Islet of Langerhans (tissue), 1 donor: ENCODE results near the gene CSTPP1.
"Not testable (repeated sequence)": the region's sequence is repeated elsewhere in the genome, so short reads cannot be mapped to it uniquely, and the experiment has no call there.

Experiments used
- FAIRE-seq: peaks from one replicate; lab custom pipeline; 2011; peaks lifted over from hg19 to GRCh38; lab: Jason Lieb, UNC

The CSTPP1 gene

GRCh38 chr11:47101406-47101805, 164.8 kb downstream of the CSTPP1 start:
- no peak for FAIRE-seq

- no peak for FAIRE-seq
Observed at GRCh38 chr11:47104261-47104950, 167.8 kb downstream of the CSTPP1 start.

GRCh38 chr11:47105541-47105940, 169.0 kb downstream of the CSTPP1 start:
- no peak for FAIRE-seq

- FAIRE-seq, result no peak
Observed at GRCh38 chr11:47105974-47106373, 169.4 kb downstream of the CSTPP1 start.

GRCh38 chr11:47106798-47107411, 170.3 kb downstream of the CSTPP1 start:
- no peak for FAIRE-seq

- FAIRE-seq, result no peak
Observed at GRCh38 chr11:47107744-47108143, 171.2 kb downstream of the CSTPP1 start.

- no peak for FAIRE-seq
Observed at GRCh38 chr11:47108214-47108613, 171.7 kb downstream of the CSTPP1 start.

- no peak for FAIRE-seq
Observed at GRCh38 chr11:47109051-47109726, 172.6 kb downstream of the CSTPP1 start.

GRCh38 chr11:47109727-47110246, 173.2 kb downstream of the CSTPP1 start:
- no peak for FAIRE-seq

GRCh38 chr11:47111318-47111804, 174.8 kb downstream of the CSTPP1 start:
- no peak for FAIRE-seq

- not testable (repeated sequence) for FAIRE-seq
Observed at GRCh38 chr11:47112941-47113340, 176.4 kb downstream of the CSTPP1 start.

- FAIRE-seq, result not testable (repeated sequence)
Observed at GRCh38 chr11:47118958-47119688, 182.6 kb downstream of the CSTPP1 start.

GRCh38 chr11:47121056-47121455, 184.5 kb downstream of the CSTPP1 start:
- no peak for FAIRE-seq

GRCh38 chr11:47121731-47122130, 185.2 kb downstream of the CSTPP1 start:
- no peak for FAIRE-seq

GRCh38 chr11:47123094-47123493, 186.5 kb downstream of the CSTPP1 start:
- FAIRE-seq, result no peak

- FAIRE-seq, result no peak
Observed at GRCh38 chr11:47124675-47125074, 188.1 kb downstream of the CSTPP1 start.

- no peak for FAIRE-seq
Observed at GRCh38 chr11:47125083-47125482, 188.5 kb downstream of the CSTPP1 start.

- FAIRE-seq, result no peak
Observed at GRCh38 chr11:47127213-47127612, 190.7 kb downstream of the CSTPP1 start.

- no peak for FAIRE-seq
Observed at GRCh38 chr11:47130543-47130942, 194.0 kb downstream of the CSTPP1 start.

GRCh38 chr11:47131136-47131535, 194.6 kb downstream of the CSTPP1 start:
- no peak for FAIRE-seq

GRCh38 chr11:47132490-47132889, 195.9 kb downstream of the CSTPP1 start:
- FAIRE-seq, result no peak

- FAIRE-seq, result no peak
Observed at GRCh38 chr11:47132981-47133380, 196.4 kb downstream of the CSTPP1 start.
